DMS153 treated with DMSO at 0.1 percent for 48 hours (cell line): ENCODE data around the gene RAB40C.

Experiments used
- DNase-seq: peaks from one replicate; lab custom pipeline; 2025; ENCODE audit not compliant: unreplicated experiment; lab: John Stamatoyannopoulos, UW

The RAB40C gene

DNA sequence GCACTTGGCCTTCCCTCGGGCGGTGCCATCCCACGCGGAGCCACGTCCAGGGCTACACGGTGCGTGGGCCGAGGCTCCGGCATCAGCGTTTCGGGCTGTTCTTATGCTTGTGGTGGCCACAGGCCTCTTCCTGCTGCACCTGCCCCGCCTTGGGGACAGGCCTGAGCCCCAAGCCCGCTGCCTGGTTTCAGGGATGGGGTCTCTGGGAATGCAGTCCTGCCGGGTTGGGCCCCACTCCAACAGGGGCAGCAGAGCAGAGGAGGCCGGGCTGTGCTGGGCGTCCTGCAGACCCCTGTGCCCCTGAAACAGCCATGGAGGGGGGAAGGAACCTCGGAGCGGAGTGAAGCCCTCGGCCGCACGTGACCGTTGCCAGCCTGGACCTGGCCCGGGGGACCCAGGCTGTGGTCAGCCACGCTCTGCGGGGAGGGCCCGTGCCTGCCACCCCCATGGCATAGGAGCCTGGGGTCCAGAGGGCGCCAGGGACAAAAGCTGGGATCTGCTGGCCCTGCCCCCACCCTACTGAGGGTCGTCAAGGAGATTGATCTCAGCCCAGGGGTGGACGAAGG, 40.5 kb downstream of the RAB40C start:
- no peak for DNase-seq

DNA sequence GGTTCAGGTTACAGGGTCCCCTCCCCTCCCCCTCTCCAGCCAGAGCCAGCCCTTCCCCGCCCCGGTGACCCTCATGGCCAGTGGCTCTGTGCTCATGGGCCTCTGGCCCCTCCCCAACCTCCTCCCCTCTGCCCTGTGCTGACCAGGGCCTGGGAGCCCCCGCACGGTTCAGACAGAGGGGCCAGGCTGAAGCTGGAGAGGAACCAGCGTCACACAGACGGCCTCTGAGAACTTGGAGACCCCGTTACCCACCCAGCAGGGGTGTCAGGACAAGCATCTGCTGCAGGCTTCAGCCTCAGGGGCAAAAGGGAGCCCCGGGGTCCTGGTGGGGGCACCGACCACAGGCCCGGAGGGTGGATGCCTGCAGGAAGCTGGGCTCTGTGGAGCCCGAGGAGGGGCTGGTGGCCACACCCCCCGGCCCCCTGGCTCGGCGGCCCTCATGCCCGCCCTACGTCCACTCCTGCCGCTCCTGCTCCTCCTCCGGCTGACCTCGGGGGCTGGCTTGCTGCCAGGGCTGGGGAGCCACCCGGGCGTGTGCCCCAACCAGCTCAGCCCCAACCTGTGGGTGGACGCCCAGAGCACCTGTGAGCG, 41.0 kb downstream of the RAB40C start, which contains the start of gene WFIKKN1:
Gene WFIKKN1 (plus strand): TSS at position 171 of the 591 bp plus-strand sequence. CDS start 269 bp downstream, at position 440.
- no peak for DNase-seq

DNA sequence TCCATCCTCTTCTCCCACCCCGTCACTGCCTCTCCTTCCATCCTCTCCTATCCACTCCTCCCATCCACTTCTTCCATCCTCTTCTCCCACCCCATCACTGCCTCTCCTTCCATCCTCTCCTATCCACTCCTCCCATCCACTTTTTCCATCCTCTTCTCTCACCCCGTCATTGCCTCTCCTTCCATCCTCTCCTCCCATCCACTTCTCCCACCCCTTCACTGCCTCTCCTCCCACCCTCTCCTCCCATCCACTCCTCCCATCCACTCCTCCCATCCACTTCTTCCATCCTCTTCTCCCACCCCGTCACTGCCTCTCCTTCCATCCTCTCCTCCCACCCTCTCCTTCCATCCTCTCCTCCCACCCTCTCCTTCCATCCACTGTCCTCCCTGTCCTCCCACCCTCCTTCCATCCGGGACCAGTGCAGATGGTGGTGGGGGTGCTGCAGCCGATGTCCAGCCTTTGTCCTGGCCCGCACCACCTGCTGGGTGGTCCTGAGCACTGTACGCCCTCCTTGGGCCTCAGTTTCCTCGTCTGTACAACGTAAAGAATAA, 42.0 kb downstream of the RAB40C start:
- DNase-seq = no peak

- DNase-seq = no peak
Observed at GRCh38 chr16:632486-633335, 42.8 kb downstream of the RAB40C start.

DNA sequence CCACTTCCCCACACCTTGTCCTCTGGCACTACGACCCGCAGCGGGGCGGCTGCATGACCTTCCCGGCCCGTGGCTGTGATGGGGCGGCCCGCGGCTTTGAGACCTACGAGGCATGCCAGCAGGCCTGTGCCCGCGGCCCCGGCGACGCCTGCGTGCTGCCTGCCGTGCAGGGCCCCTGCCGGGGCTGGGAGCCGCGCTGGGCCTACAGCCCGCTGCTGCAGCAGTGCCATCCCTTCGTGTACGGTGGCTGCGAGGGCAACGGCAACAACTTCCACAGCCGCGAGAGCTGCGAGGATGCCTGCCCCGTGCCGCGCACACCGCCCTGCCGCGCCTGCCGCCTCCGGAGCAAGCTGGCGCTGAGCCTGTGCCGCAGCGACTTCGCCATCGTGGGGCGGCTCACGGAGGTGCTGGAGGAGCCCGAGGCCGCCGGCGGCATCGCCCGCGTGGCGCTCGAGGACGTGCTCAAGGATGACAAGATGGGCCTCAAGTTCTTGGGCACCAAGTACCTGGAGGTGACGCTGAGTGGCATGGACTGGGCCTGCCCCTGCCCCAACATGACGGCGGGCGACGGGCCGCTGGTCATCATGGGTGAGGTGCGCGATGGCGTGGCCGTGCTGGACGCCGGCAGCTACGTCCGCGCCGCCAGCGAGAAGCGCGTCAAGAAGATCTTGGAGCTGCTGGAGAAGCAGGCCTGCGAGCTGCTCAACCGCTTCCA, 43.6 kb downstream of the RAB40C start:
- no peak for DNase-seq

GRCh38 chr16:634051-634670, 44.3 kb downstream of the RAB40C start:
- DNase-seq = no peak

DNA sequence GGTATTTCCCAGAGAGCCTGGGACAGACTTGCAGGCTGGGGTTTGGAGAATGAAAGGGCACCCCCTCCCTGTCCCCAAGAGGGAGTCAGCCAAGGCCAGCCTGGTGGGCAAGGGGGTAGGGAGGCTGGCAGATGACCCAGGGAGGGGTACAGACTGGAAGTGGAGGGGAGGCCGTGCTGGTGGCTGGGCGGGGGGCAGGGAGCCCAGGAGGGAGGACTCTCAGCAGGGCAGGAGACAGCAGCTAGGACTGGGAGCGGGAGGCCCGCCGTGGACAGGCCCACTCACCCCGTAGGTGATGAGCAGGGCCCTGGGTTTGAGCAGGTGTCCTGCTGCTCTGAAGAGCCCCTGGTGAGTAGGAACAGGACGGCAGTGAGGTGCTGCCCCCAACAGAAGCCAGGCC, 45.1 kb downstream of the RAB40C start:
- no peak for DNase-seq

- DNase-seq = no peak
Observed at GRCh38 chr16:635573-636205, 45.8 kb downstream of the RAB40C start.

- peak; percentile 84 for DNase-seq
Observed at GRCh38 chr16:636206-637080, 46.6 kb downstream of the RAB40C start, which contains the start of gene METTL26. TSS of gene METTL26 (minus strand) at chr16:636305. CDS start at chr16:636290, 15 bp downstream.

DNA sequence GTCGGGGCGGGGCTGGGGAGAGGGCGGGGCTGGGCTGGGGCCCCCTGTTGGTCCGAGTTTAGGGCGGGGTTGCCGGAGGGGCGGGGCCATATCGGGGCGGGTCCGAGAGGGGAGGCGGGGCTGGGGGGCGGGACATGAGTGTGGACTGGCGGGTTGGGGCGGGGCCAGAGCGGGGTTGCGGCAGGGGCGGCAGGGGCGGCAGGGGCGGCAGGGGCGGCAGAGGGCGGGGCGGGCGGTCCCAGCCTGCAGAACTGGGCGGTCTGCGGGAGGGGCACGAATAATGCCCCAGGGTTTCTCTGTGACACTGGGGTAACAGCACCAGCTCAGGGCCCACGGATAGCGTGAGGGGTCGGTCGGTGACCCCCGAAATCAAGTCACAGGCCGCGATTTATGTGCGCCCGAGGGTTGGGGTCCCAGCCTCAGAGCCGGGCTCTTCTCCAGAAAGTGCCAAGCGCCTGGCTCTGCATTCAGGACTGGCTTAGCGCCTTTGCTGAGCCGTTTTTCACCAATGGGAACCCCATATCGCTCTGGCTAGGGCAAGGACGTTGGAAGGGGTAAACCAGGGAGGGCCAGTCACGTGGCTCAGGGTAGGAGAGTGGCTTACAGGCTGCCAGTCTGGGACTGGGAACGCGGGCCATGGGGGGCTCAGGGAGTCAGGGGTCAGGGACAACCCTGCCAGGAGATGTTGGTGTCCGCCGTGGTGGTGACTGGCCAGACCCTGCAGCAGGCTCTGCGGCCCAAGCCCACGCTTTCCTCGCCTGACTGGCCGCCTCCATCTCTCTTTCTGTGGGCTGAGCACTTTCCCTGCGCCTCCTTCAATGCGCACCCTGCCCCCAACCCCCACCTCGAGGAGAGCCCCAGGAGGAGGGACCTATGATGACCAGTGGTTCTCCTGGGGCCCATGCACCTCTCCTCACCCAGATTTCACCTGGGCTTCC, 47.5 kb downstream of the RAB40C start:
- DNase-seq = no peak

GRCh38 chr16:638034-638543, 48.2 kb downstream of the RAB40C start:
- no peak for DNase-seq

GRCh38 chr16:638836-639235, 49.0 kb downstream of the RAB40C start:
- DNase-seq = no peak

DNA sequence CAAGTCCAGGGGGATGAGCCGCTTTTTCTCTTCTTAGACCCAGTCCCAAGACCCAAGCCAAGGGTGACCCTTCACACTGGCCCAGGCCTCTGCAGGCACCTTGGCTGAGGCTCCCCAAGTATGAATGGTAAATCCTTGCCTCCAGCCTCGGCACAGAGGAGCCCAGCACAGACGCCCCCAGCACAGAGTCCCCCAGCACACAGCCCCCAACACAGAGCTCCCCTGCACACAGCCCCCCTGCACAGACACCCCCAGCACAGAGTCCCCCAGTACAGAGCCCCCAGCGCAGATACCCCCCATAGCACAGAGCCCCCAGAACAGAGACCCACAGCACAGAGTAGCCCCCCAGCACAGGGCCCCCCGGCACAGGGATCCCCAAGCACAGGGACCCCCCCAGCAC, 50.7 kb downstream of the RAB40C start:
- DNase-seq = no peak

GRCh38 chr16:641326-642188, 51.7 kb downstream of the RAB40C start, which contains the start of gene MCRIP2:
TSS of gene MCRIP2 (plus strand) at chr16:641828. CDS start at chr16:641992, 164 bp downstream.
- DNase-seq = peak; percentile 50

- no peak for DNase-seq
Observed at GRCh38 chr16:642189-643049, 52.6 kb downstream of the RAB40C start.

DNA sequence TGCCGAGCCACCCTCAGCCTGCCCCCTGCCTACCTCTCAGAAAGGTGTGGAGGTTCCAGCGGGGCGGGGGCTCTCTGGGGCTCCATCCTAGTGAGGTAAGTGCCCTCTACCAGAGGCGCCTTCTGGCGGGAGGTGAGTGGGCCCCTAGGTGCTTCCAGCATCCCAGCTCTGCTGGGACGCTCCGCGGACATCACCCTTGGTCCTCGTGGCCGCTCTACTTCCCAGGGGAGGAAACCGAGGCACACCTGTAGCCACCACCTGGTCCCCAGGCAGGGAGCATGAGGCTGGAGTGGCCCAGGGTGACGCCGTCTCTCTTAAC, 53.1 kb downstream of the RAB40C start:
- DNase-seq = no peak
